HepG2 (cell line): Measurements from ENCODE around the gene ANK3. TPM values are rescaled to one million over a fixed set of nuclear protein-coding genes. Genes with fewer than 3 reads are reported as not detected.

Experiments
- ATAC-seq: fragments of 200-7000 bp; cut with Tn5 transposase; 3 replicates; pipeline ENCODE4 v1.9.1; 2020; ENCODE audit warnings: mild to moderate bottlenecking, moderate library complexity
- BruUV-seq: library from RNA; stranded (reverse); fragments of 400-500 nt; replicated peaks from 2 replicates; lab custom pipeline; 2021; lab: Mats Ljungman, UMichigan
- CTCF ChIA-PET: fragments of 300-600 bp; formaldehyde crosslinking; extraction: SDS; loops from one replicate; lab custom pipeline; 2021; ENCODE audit warnings: low total read pairs, inconsistent platforms, low intra/inter-chr PET ratio; lab: Yijun Ruan, JAX
- POLR2A ChIA-PET: fragments of 350-600 bp; sonication (Branson Sonifier 250); formaldehyde crosslinking; loops from one replicate; lab custom pipeline; 2020; ENCODE audit warnings: antibody characterized with exemption, inconsistent platforms; lab: Yijun Ruan, JAX
- DNase-seq: peaks from one replicate; pipeline ENCODE4 v3.0.0-alpha.2; 2015; ENCODE audit warnings: low spot score
- FAIRE-seq: peaks from 3 replicates; lab custom pipeline; 2011; peaks lifted over from hg19 to GRCh38; lab: Jason Lieb, UNC
- H2AFZ ChIP-seq: one replicate; pipeline ENCODE4 v1.6.1; 2011; ENCODE audit warnings: low read length, inconsistent platforms
- H3K27ac ChIP-seq: fragments of 300-600 bp; 3 replicates; pipeline ENCODE4 v1.8.0; 2011; ENCODE audit warnings: mixed run types, mild to moderate bottlenecking, mixed read lengths, low read length, inconsistent platforms; ENCODE audit not compliant: insufficient read depth; ENCODE audit errors: extremely low read length
- H3K27me3 ChIP-seq, 2 experiments: fragments of 200-600 bp in 1 of 2; 2 replicates in 1 of 2; 3 replicates in 1 of 2; pipeline versions ENCODE4 v1.6.0 to v1.8.0; 2011; ENCODE audit warnings: low read length in 2 of 2, mild to moderate bottlenecking in 2 of 2, moderate library complexity in 2 of 2, inconsistent platforms in 1 of 2; ENCODE audit not compliant: insufficient read depth in 2 of 2, control insufficient read depth in 1 of 2
- H3K36me3 ChIP-seq, 2 experiments: fragments of 200-600 bp in 1 of 2; replicated peaks in 1 of 2; 2 replicates in 1 of 2; 3 replicates in 1 of 2; pipeline versions ENCODE4 v1.5.1 to v1.8.0; 2011; ENCODE audit warnings: low read length in 2 of 2, inconsistent platforms in 1 of 2; ENCODE audit not compliant: insufficient read depth in 2 of 2, control insufficient read depth in 1 of 2
- H3K4me1 ChIP-seq: 2 replicates; pipeline ENCODE4 v1.5.1; 2012; ENCODE audit warnings: low read length, inconsistent platforms; ENCODE audit not compliant: insufficient read depth
- H3K4me2 ChIP-seq: 2 replicates; pipeline ENCODE4 v1.6.0; 2011; ENCODE audit warnings: low read depth, low read length, inconsistent platforms
- H3K4me3 ChIP-seq, 3 experiments: fragments of 200-600 bp in 1 of 3; sonication (generic), shearing (Covaris generic) in 1 of 3; replicated peaks in 1 of 3; 2 replicates each; pipeline ENCODE4 v1.5.1; 2011 to 2016; ENCODE audit warnings: low read length in 3 of 3, inconsistent platforms in 2 of 3, low read depth in 2 of 3, mild to moderate bottlenecking in 2 of 3, control low read depth in 1 of 3, mixed read lengths in 1 of 3; ENCODE audit not compliant: insufficient read depth in 1 of 3
- H3K79me2 ChIP-seq: one replicate; pipeline ENCODE4 v1.6.1; 2011; ENCODE audit warnings: low read length, inconsistent platforms; ENCODE audit not compliant: insufficient read depth
- H3K9ac ChIP-seq: 2 replicates; pipeline ENCODE4 v1.6.0; 2011; ENCODE audit warnings: mild to moderate bottlenecking, low read depth, low read length, inconsistent platforms; ENCODE audit not compliant: insufficient read depth
- H3K9me3 ChIP-seq: 2 replicates; pipeline ENCODE4 v1.5.1; 2012; ENCODE audit warnings: mild to moderate bottlenecking, low read length
- H4K20me1 ChIP-seq: 2 replicates; pipeline ENCODE4 v1.6.0; 2011; ENCODE audit warnings: inconsistent platforms, mild to moderate bottlenecking, low read length, moderate library complexity; ENCODE audit not compliant: insufficient read depth
- MTA1 ChIP-seq: sonication (generic); formaldehyde crosslinking; IDR thresholded peaks from 2 replicates; pipeline ENCODE4 v1.4.0; 2020; ENCODE audit warnings: missing genetic modification reagents, mild to moderate bottlenecking, borderline replicate concordance
- NCOA2 ChIP-seq: sonication (generic); formaldehyde crosslinking; IDR thresholded peaks from 2 replicates; pipeline ENCODE4 v1.8.0; 2022; ENCODE audit warnings: inconsistent platforms
- NCOR1 ChIP-seq: fragments of 200-600 bp; sonication (generic); IDR thresholded peaks from 2 replicates; pipeline ENCODE4 v1.7.0; 2017; ENCODE audit warnings: antibody characterized with exemption, low read length, borderline replicate concordance
- SIN3B ChIP-seq: fragments of 150-350 bp; IDR thresholded peaks from 2 replicates; pipeline ENCODE4 v1.6.1; 2014; ENCODE audit warnings: low read length
- ZBTB42 ChIP-seq: sonication (generic); formaldehyde crosslinking; IDR thresholded peaks from 2 replicates; pipeline ENCODE4 v1.5.0; 2020; ENCODE audit warnings: mild to moderate bottlenecking, missing genetic modification reagents
- ZNF530 ChIP-seq: sonication (generic); formaldehyde crosslinking; IDR thresholded peaks from 2 replicates; pipeline ENCODE4 v1.5.0; 2020; ENCODE audit warnings: low read depth, mild to moderate bottlenecking, missing genetic modification reagents
- ZNF567 ChIP-seq: sonication (generic); formaldehyde crosslinking; IDR thresholded peaks from 2 replicates; pipeline ENCODE4 v1.8.1; 2023; ENCODE audit warnings: mild to moderate bottlenecking, missing genetic modification reagents, borderline replicate concordance
- WGBS: methylation state at CpG from one replicate; pipeline ENCODE4 v1.1.6; 2017; ENCODE audit warnings: low lambda C conversion rate; 5-methylcytosine and 5-hydroxymethylcytosine counted together
- in situ Hi-C: cut with HindIII; loops from 2 replicates; pipeline ENCODE4 v1.10.0; 2017; ENCODE audit warnings: low pct_unique_long_range_greater_than_20kb; ENCODE audit not compliant: extremely low pct_ligation_motif_present
- intact Hi-C: fragments of 100-400 bp; cut with micrococcal nuclease; formaldehyde crosslinking; loops from one replicate; pipeline ENCODE4 v1.10.0; 2022; ENCODE audit not compliant: unreplicated experiment
- polyA plus RNA-seq, 8 experiments: library from polyadenylated mRNA; depleted of rRNA in 3 of 8; stranded (reverse) in 7 of 8; unstranded in 1 of 8; fragments of >200 nt; fragmentation: Illumina TruSeq in 4 of 8; extraction: Trizol in 4 of 8; gene quantifications; 2 replicates each; pipeline versions ENCODE4 v1.2.1 to v1.2.3, GENCODE V29; 2011 to 2016; ENCODE audit warnings: low read depth in 4 of 8, missing spikeins in 1 of 8, mixed read lengths in 1 of 8; ENCODE audit not compliant: insufficient read depth in 1 of 8
- total RNA-seq, 5 experiments: library from RNA; depleted of rRNA; stranded (reverse); fragments of >200 nt; fragmentation: Illumina TruSeq; extraction: Trizol; gene quantifications; 2 replicates each; pipeline ENCODE4 v1.2.3, GENCODE V29; 2016; ENCODE audit warnings: low read depth in 1 of 5
- TF ChIP-seq, protein P1 (sequence below): sonication (generic); formaldehyde crosslinking; IDR thresholded peaks from 2 replicates; pipeline ENCODE4 v1.9.0; 2021; ENCODE audit warnings: mild to moderate bottlenecking, missing genetic modification reagents

ANK3 gene
- total and polyA plus RNA-seq, 2 of the 13 experiments (the other 11 are each of a cell fraction or from before 2014, with no cell fraction given), result not detected

DNA sequence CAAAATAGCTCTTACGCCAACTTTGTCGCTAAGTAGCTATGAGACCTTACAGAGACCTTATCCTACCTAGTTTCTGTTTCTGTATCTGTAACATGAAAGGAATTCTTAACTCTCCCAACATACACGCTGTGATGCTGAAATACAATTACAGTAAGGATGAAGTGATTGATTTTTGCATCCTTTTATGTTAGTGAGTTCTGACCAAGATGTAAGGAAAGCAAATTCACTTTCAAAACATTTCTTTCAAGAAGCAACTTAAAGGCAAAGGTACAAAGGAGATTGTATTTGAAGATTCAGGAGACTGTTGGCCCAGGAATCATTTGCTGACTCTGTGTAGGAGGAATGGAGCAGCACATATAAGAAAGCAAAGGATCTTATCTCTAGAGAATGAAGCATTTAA, 7.1 kb upstream of the ANK3 start (continued):
- TF ChIP-seq, protein P1, sequence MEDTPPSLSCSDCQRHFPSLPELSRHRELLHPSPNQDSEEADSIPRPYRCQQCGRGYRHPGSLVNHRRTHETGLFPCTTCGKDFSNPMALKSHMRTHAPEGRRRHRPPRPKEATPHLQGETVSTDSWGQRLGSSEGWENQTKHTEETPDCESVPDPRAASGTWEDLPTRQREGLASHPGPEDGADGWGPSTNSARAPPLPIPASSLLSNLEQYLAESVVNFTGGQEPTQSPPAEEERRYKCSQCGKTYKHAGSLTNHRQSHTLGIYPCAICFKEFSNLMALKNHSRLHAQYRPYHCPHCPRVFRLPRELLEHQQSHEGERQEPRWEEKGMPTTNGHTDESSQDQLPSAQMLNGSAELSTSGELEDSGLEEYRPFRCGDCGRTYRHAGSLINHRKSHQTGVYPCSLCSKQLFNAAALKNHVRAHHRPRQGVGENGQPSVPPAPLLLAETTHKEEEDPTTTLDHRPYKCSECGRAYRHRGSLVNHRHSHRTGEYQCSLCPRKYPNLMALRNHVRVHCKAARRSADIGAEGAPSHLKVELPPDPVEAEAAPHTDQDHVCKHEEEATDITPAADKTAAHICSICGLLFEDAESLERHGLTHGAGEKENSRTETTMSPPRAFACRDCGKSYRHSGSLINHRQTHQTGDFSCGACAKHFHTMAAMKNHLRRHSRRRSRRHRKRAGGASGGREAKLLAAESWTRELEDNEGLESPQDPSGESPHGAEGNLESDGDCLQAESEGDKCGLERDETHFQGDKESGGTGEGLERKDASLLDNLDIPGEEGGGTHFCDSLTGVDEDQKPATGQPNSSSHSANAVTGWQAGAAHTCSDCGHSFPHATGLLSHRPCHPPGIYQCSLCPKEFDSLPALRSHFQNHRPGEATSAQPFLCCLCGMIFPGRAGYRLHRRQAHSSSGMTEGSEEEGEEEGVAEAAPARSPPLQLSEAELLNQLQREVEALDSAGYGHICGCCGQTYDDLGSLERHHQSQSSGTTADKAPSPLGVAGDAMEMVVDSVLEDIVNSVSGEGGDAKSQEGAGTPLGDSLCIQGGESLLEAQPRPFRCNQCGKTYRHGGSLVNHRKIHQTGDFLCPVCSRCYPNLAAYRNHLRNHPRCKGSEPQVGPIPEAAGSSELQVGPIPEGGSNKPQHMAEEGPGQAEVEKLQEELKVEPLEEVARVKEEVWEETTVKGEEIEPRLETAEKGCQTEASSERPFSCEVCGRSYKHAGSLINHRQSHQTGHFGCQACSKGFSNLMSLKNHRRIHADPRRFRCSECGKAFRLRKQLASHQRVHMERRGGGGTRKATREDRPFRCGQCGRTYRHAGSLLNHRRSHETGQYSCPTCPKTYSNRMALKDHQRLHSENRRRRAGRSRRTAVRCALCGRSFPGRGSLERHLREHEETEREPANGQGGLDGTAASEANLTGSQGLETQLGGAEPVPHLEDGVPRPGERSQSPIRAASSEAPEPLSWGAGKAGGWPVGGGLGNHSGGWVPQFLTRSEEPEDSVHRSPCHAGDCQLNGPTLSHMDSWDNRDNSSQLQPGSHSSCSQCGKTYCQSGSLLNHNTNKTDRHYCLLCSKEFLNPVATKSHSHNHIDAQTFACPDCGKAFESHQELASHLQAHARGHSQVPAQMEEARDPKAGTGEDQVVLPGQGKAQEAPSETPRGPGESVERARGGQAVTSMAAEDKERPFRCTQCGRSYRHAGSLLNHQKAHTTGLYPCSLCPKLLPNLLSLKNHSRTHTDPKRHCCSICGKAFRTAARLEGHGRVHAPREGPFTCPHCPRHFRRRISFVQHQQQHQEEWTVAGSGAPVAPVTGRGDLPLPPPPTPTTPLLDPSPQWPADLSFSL (CRISPR knock-in tag), result no peak

DNA sequence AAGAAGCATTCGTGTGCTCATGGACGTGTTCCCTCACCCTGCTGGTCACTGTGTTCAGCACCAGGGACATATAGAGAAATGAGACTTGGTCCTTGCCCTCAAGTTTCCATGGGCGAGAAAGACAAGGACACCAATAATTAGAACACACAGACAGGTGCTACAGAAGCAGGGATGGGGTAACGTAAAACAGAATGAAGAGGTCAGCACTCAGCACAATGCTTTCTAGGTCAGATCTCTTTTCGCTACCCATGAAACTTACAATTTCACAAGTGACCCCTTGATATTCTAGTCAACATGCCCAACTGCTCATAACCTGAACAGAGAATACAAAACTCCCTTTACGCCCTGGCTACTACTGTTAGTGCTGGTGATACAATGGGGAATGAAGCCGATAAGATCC, 6.0 kb upstream of the ANK3 start:
- Histone ChIP-seq H3K36me3 (no peaks in the 10 kb centered on the region), H2AFZ (no peak overlapping the region), H3K9me3 (no peaks in the 10 kb centered on the region), H3K27ac (no peak overlapping the region), H3K79me2 (no peaks in the 10 kb centered on the region), H4K20me1 (no peaks in the 10 kb centered on the region), H3K9ac (no peak overlapping the region), H3K4me1 (no peaks in the 10 kb centered on the region), H3K4me3 (no peak overlapping the region), H3K27me3 (no peaks in the 10 kb centered on the region), H3K4me2 (no peak overlapping the region)
- no peak for FAIRE-seq
- POLR2A ChIA-PET, result no interaction called here
- intact Hi-C loops (no loop called here), in situ Hi-C loops (no loop called here)
- 55% methylated on average over 7 of the region's 7 CpGs for WGBS
- no peak for ATAC-seq
- no peak for DNase-seq
- TF ChIP-seq ZNF567 (CRISPR knock-in tag) (no peak), ZBTB42 (CRISPR knock-in tag) (no peak), SIN3B (no peak), NCOR1 (no peak), NCOA2 (CRISPR knock-in tag) (no peak), MTA1 (CRISPR knock-in tag) (no peak), ZNF530 (CRISPR knock-in tag) (no peak)
- BruUV-seq, result no TSS peak
- CTCF ChIA-PET, result no interaction called here
